ENCODE measurements around the gene DLG2.

GRCh38 chr11:85095239-85095638 is 531.9 kb downstream of the DLG2 start:
- TF ChIP-seq, protein P1, sequence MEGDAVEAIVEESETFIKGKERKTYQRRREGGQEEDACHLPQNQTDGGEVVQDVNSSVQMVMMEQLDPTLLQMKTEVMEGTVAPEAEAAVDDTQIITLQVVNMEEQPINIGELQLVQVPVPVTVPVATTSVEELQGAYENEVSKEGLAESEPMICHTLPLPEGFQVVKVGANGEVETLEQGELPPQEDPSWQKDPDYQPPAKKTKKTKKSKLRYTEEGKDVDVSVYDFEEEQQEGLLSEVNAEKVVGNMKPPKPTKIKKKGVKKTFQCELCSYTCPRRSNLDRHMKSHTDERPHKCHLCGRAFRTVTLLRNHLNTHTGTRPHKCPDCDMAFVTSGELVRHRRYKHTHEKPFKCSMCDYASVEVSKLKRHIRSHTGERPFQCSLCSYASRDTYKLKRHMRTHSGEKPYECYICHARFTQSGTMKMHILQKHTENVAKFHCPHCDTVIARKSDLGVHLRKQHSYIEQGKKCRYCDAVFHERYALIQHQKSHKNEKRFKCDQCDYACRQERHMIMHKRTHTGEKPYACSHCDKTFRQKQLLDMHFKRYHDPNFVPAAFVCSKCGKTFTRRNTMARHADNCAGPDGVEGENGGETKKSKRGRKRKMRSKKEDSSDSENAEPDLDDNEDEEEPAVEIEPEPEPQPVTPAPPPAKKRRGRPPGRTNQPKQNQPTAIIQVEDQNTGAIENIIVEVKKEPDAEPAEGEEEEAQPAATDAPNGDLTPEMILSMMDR (IDR thresholded peaks at IDR 0.05): no peak
- TF ChIP-seq POLR2A (IDR thresholded peaks at IDR 0.05): no peak
- TF ChIP-seq POLR2AphosphoS5 (IDR thresholded peaks at IDR 0.05): no peak
